T1000 (cell line): ENCODE data around the gene SAMD4A.
"Not testable (repeated sequence)": the region's sequence is repeated elsewhere in the genome, so short reads cannot be mapped to it uniquely, and the experiment has no call there.

ENCODE experiments used
- DNase-seq: peaks from one replicate; lab custom pipeline; 2025; ENCODE audit warnings: mixed read lengths; lab: John Stamatoyannopoulos, UW

Gene SAMD4A

DNA sequence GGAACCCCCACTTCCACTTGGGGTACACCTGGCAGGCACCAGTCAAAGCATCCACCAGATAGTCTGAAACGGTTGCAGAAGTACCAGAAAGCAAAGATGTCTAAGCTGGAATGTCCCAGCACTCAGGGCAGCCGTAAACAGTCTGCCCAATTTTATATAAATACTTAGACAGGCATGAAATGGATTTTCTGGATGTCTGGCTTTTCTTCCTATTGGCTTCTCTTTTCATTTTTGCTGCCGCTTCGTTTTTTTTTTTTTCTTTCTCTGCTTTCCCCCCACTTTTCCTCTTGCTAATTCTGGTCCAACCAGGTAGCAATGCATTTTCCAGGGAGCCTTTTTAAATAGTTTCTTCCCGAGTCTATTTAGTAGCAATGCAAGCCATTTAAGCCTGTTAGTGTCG lies 168.0 kb downstream of the SAMD4A start:
- DNase-seq = no peak

DNA sequence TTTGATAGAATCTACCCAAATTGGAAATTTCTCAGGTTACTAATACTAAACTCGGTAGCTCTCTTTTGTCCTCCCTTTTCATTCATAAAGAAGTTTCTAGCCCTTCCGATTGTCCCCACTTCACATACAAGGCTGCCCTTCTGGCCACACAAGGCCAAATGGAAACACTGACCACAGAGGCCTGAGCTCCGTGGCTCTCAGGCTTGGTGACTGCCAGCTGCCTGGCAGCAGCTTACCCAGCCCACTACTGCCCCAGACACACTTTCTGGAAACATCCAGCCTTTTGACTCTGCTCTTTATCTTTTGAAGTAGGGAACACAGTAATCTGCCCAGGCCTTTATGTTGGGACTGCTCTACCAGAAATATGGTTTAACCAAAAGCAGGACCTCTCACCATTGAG lies 168.5 kb downstream of the SAMD4A start:
- DNase-seq = no peak

- no peak for DNase-seq
Observed at GRCh38 chr14:54737132-54737711, 170.3 kb downstream of the SAMD4A start.

DNA sequence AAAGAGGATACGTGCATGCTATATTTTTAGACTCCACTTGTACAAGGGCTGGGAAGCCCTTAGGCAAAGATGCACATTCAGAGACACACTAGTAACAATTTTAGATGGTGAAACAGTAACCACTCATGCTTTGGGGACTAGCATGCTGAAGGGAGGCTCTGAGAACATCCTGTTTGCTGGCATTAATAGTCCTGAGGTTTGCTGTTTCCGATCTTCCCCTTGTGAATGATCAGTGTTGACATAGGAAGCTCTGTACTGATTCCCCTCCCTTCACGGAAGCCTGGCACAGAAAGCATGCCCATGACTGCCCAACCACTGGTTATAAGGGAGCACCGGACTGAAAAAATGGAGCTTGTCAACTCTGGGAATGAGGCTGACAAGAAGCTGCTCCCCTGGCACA lies 171.1 kb downstream of the SAMD4A start:
- DNase-seq = no peak

- no peak for DNase-seq
Observed at GRCh38 chr14:54739514-54739913, 172.6 kb downstream of the SAMD4A start.

DNA sequence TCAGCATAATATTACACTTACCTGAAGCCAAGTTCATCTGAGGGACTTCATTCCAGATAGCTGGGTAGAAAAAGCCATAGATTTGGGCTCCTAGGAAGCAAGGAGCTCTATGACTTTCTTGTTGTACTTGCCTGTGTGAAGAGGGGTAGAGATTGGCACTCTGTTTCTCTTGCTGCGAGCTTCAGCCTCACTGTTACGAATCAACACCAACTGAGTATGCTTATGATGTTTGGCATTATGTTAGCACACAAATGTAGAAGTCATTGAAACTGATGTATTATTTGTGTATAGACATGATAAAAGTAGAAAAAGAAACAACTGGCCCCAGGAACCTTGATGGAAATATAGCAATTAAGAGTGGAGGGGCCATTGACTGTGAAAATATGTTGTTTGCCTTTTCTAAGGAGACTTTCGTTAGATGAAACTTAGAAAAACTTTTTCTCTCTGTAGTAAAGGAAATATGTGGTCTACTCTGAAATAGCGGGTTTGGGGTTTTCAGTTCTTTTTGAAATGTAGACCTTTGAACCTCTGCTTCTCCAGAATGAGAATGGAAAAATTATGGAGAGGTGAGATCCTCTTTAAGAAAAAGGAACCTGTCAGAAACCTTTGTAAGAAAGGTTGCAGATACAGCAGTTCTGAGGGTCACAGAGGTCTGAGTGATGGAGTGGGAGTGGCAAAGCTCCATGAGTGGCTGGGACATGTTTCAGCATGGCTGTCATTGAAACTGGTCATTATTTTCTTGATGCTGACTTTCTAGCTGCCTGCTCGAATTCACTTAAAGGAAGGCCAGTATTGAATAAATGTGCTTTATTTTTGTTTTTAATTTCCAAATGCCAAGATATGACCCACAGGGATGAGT lies 175.8 kb downstream of the SAMD4A start:
- no peak for DNase-seq

DNA sequence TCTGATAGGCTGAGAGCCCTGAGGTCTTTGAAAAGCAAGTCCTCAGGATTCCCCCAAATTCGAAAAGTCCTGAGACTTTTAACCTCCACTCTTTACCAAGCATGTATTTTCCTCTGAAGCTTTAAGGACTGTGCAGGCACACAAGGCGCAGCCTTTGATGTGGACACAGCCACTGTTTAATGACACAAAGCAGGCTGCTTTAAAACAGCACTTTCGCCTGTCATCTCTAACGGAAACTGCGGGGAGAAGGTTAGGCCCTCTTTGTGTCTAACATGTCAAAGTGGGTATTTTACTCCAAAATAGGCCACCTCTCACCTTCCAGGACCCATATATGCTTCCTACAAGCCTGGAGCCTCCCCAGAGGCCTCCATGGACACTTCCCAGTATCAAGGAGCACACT lies 176.5 kb downstream of the SAMD4A start:
- DNase-seq = no peak

GRCh38 chr14:54746019-54746418 lies 179.1 kb downstream of the SAMD4A start:
- no peak for DNase-seq

DNA sequence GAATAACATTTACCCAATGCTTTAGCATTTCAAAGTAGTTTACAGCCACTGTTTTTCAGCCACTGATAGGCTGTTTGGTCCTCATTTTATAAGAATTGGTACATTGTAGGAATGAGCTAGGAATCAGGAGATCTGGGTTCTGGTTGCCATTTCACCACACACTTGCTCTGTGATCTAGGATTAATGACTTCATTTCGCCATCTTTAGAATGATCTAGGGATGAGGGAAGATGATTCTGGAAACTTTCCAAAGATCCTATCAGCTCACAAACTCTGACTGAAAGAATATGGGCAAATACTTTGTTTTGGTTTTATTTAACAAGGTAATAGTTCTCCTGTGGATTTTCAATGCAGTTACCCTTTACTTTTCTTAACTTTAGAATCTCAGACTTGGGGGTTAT lies 180.7 kb downstream of the SAMD4A start:
- DNase-seq = no peak

DNA sequence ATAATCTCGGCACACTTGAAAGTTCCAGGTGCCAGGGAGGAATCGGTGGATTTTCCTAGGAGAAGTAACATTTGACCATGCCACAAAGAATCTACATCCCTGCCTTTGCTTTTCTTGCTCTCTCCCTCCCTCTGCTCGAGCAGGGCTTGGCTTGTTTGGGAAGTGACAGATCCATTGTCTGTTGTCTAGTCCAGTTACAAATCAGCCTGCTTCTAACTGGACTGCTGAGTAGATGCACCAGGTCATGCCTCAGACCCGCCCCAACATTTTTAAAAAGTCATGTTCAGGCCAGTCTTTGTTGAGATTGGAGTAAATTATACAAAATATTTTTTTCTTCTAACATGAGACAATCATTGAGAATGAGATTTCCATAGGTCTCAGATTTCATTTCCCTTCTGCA lies 182.3 kb downstream of the SAMD4A start:
- no peak for DNase-seq

GRCh38 chr14:54749727-54750126 lies 182.8 kb downstream of the SAMD4A start:
- DNase-seq = no peak

DNA sequence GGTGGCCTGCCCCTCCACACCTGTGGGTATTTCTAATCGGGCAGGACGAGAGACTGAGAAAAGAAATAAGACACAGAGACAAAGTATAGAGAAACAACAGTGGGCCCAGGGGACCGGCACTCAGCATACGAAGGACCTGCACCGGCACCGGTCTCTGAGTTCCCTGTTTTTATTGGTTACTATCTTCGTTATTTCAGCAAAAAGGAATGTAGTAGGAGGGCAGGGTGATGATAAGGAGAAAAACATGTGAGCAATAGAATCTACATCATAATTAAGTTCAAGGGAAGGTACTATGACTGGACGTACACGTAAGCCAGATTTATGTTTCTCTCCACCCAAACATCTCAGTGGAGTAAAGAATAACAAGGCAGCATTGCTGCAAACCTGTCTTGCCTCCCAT lies 185.7 kb downstream of the SAMD4A start:
- DNase-seq = not testable (repeated sequence)

DNA sequence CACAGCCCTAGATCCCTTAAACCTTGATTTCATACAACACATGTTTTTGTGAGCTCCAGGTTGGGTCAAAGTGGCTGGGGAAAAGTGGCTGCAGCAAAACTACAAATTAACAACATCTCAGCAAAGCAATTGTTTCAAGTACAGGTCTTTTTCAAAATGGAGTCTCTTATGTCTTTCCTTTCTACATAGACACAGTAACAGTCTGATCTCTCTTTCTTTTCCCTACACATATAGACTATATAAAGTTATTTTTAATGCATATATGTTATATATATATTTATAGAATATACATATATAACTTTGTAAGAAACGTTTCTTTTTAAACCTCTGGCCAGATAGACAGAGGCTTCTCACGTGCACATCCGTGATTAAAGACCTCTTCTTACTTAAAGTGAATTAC lies 186.5 kb downstream of the SAMD4A start:
- DNase-seq = not testable (repeated sequence)

DNA sequence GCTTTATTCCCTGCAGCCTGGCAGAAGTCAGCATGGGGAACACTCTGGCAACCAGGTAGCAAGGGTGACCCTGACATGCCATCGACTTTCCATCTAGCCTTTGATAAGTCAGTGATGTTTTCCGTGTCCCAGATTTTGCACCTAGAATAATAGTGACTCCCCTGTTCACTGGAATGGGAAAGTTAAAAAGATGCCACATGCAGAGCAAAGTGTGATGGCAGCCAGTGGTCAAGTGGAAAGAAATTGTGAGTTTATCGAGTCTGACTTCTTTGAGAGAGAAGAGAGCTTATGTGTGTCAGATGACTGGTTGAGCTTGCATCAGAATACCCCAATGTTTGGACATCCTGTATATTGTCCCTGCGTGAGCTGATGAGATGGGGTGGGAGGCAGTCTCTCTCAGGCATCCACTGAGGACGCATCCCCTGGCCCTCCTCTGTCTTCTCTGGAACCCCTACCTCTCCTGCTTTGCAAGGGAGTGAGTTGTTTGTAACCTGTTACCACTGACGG lies 187.2 kb downstream of the SAMD4A start:
- DNase-seq = no peak

GRCh38 chr14:54754623-54755386 lies 187.9 kb downstream of the SAMD4A start:
- no peak for DNase-seq

GRCh38 chr14:54756656-54757392 lies 189.9 kb downstream of the SAMD4A start:
- no peak for DNase-seq

DNA sequence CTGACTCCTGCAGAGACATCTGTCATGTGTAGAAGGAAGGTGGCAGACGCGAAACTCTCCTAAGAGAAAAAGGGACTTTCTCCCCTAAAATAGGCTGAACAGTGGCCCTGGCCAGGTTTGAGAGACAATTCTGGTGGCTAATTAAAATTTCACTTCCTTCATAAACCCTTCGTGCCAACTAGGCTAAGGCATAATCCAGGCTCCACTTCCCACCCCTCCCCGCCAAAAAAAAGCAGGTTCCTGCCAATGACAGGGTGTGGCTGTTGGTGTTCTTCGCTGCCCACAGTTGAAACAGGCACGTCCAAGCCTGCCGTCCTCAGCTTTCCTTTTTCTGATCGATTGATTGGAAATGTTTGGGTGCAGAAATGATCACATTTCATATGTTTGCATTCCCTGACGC lies 191.1 kb downstream of the SAMD4A start:
- DNase-seq = no peak

GRCh38 chr14:54759982-54760585 lies 193.2 kb downstream of the SAMD4A start:
- no peak for DNase-seq

- DNase-seq = no peak
Observed at GRCh38 chr14:54760866-54761575, 194.1 kb downstream of the SAMD4A start.

DNA sequence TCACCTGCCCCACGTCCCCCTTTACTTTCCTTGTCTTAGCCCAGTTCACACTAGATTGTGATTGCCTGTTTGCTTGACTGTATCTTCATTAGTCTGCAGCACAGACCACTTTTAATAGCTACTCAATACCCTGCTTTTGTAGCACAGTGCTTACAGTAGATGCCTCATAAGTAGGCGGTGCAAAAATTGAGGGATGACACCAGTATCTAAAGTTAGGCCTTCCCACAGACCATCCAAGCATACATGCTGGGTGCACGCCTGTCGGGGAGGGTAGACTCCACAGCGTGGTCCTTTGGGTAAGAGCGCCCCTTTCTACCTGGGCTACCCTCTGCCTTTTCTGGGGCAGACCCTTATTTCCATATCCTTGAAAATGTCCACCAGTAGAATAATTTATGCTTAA lies 194.9 kb downstream of the SAMD4A start:
- no peak for DNase-seq

DNA sequence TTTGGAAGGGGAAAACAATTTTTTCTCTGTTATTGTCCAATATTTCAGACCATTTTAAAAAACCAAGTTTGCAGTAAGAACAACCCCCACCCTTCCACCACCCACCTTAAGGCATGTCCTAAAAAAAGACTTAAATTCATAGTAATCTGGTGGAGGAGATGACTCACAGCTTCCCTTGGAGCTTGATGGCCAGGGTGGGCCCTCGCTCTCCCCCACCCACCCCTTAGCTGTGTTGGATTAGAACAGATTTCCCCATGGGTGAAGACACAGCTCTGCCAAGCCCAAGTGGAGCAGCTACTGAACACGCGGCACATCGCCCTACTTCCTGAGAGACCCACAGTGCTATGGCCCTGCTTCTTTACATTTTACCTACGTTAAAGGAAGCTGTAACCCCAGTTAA lies 195.4 kb downstream of the SAMD4A start:
- DNase-seq = no peak
